GM13976 (cell line): ENCODE results near the gene CDH22.

Source experiments
- DNase-seq: peaks from one replicate; pipeline ENCODE4 v3.0.0; 2012; ENCODE audit warnings: low spot score
- in situ Hi-C: fragments of 300-500 bp; cut with MboI; formaldehyde crosslinking; loops from one replicate; pipeline ENCODE4 v1.12.0; 2022; ENCODE audit warnings: low sequenced_read_pairs, mixed read lengths, inconsistent platforms; ENCODE audit not compliant: unreplicated experiment
- TF ChIP-seq, protein P1 (sequence below): IDR thresholded peaks from 2 replicates; pipeline ENCODE4 v1.5.1; 2012; ENCODE audit warnings: borderline replicate concordance, mild to moderate bottlenecking; ENCODE audit not compliant: insufficient read depth; ENCODE audit errors: extremely low read depth, missing control alignments, control extremely low read depth

CDH22 gene

DNA sequence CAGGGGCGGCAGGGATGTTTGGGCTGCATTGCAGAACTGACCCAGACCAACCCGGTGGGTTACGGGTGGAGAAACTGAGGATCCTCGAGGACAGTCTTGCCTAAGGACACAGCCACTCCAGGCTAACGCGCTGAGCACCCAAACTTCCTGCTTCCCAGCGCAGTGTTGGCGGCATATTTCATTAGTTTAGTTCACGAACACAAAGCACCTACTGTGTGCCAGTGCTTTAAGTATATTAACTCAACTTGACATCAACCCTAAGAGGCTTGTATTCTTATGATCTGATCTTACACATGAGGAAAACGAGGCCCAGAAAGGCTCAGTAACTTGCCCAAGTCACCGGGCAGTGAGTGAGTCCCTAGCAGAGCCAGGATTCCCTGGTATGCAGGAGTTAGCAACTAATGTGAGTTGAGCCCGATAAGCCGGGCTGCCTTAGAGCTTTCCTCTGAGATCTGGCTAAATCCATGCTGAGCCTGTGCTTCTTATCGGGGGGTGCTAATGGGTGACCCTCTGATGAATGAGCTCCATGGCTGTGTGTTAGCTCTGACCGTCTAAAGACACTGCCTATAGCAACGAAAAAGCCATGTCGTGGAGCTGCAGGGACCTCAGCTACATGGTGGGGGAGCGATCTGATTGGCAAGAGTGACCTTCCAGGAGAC lies 97.5 kb downstream of the CDH22 start:
- no peak for DNase-seq
- TF ChIP-seq, protein P1, sequence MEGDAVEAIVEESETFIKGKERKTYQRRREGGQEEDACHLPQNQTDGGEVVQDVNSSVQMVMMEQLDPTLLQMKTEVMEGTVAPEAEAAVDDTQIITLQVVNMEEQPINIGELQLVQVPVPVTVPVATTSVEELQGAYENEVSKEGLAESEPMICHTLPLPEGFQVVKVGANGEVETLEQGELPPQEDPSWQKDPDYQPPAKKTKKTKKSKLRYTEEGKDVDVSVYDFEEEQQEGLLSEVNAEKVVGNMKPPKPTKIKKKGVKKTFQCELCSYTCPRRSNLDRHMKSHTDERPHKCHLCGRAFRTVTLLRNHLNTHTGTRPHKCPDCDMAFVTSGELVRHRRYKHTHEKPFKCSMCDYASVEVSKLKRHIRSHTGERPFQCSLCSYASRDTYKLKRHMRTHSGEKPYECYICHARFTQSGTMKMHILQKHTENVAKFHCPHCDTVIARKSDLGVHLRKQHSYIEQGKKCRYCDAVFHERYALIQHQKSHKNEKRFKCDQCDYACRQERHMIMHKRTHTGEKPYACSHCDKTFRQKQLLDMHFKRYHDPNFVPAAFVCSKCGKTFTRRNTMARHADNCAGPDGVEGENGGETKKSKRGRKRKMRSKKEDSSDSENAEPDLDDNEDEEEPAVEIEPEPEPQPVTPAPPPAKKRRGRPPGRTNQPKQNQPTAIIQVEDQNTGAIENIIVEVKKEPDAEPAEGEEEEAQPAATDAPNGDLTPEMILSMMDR: no peak
- in situ Hi-C loops: no loop called here

DNA sequence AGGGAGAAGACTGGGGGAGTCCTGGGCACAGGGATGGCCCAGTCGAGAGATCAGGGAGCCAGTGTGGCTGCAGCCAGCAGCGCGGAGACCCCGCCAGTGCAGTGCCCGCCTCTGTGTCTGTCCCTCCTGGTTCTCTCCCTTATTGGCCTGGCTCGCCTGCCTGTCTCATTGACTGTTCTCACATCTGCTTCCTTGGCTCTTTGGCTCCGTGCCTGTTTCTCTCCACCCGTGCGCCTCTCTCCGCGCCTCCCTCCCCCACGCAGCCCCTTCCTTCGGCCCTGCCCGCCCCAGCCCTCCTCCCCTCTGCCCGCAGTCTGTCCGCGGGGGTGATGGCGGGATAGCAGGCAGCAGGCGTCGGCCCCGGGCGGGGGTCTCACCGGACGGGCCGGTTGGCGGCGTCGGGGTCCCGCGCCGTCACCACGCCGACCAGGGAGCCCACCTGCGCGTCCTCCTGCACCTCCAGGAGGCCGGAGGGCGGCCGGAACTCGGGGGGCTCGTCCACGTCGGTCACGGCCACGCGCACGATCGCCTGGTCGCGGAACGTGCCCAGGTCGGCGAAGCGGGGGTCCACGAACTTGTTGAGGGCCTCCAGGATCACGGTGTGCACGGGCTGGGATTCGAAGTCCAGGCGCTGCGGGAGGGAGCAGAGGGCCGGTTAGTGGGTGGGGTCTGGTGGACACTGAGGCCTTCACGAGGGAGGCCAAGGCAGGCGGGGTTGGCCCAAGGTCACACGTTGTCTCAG lies 98.2 kb downstream of the CDH22 start:
- in situ Hi-C loops: no loop called here
- no peak for DNase-seq
- TF ChIP-seq, protein P1: no peak

DNA sequence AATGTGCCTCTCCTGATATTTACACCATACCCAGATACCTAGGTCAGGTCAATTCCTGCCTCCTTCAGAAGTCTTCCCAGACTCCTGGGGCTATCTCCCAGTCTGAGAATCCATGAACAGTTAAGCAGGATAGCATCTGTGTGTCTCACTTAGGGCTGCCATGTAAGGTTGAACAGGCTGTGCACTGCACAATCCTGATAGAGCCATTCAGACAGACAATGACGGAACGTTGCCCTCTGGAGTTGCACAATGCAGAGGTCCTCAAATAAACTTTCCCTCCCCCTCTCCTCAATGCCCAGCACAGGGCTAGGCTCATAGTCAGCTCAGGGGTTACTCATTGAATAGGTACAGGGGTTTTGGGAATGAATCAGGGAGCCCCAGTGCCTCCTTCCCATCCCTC lies 100.5 kb downstream of the CDH22 start:
- in situ Hi-C loops: no loop called here
- TF ChIP-seq, protein P1: no peak
- no peak for DNase-seq

DNA sequence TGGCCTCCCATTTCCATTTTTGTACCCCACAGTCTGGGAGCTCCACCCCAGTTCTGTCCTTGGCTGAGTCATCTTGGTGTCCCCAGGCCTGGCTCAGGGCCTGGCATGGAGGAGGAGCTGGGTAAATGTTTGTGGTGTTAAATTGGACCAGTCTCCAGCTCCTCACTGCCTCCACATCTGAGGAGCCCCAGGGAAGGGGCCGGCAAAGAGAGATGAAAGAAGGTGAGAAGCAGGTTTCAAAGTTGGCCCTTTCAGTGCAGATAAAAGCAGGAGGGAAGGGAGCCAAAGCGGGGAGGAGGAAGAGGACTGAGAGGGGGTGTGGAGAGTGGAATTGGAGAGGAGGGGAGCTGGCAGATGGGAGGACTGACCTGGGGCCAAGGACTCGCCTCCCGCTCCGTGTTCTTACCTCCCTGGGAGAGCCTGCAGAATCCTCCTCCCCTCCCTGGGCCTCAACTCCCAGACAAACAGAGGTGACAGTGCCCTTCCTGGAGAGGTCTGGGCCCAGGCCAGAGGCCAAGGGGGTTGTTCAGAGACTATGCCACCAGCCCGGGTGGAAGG lies 101.2 kb downstream of the CDH22 start:
- TF ChIP-seq, protein P1: no peak
- in situ Hi-C loops: no loop called here
- DNase-seq: no peak

GRCh38 chr20:46206025-46206424 lies 102.3 kb downstream of the CDH22 start:
- in situ Hi-C loops: no loop called here
- TF ChIP-seq, protein P1: no peak
- peak; percentile 49 for DNase-seq

DNA sequence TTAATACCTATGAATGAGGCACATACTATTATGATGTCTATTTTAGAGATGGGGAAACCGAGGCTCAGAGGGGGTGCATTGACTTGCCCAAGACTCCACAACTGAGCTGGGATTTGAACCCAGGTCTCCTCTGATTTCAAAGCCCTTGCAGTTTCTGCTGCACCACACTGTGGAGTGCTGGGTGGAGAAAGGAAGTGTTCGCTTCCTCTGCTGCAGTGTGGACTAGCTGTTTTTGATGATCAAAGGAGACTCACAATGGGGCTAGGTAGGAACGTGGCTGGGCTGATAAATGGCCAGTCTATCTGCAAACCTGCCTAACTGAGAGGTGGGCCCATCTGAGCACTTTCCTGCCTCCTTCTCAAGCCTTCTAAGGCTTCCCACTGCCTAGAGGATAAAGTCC lies 102.9 kb downstream of the CDH22 start:
- TF ChIP-seq, protein P1: no peak
- no peak for DNase-seq
- in situ Hi-C loops: no loop called here
